Transverse colon (tissue), 4 donors: ENCODE data around the gene NT5C1A.

Experiments used
- CTCF ChIP-seq, 5 experiments: fragments of 200-600 bp in 3 of 5; fragments of 450-650 bp in 2 of 5; sonication (generic) in 3 of 5; IDR thresholded peaks; 1 replicate in 2 of 5; 2 replicates in 3 of 5; pipeline ENCODE4 v1.5.1; 2016 to 2017; ENCODE audit warnings: antibody characterized with exemption in 5 of 5, inconsistent platforms in 3 of 5, mild to moderate bottlenecking in 2 of 5, moderate library complexity in 1 of 5
- EP300 ChIP-seq: sonication (generic); formaldehyde crosslinking; IDR thresholded peaks from one replicate; pipeline ENCODE4 v1.6.1; 2017; ENCODE audit warnings: antibody characterized with exemption, low read depth
- POLR2A ChIP-seq: fragments of 450-650 bp; IDR thresholded peaks from one replicate; pipeline ENCODE4 v1.6.1; 2016; ENCODE audit warnings: antibody characterized with exemption, mild to moderate bottlenecking, moderate library complexity
- POLR2AphosphoS5 ChIP-seq, 3 donors: sonication (generic); formaldehyde crosslinking; IDR thresholded peaks; one replicate each; pipeline ENCODE4 v1.6.1; 2016; ENCODE audit warnings: antibody characterized with exemption in 3 of 3

GRCh38 chr1:39632323-39632681 lies 39.6 kb downstream of the NT5C1A start:
- TF ChIP-seq POLR2A = no peak
- TF ChIP-seq CTCF (IDR thresholded peaks at IDR 0.05) = no peak
- TF ChIP-seq EP300 = no peak
- no peak for TF ChIP-seq POLR2AphosphoS5 (IDR thresholded peaks at IDR 0.05)
